ENCODE results near the gene AGRN.

GRCh38 chr1:1080122-1080757 is 60.3 kb downstream of the AGRN start:
- TF ChIP-seq CTCF (IDR thresholded peaks at IDR 0.05) (no peak), POLR2AphosphoS5 (IDR thresholded peaks at IDR 0.05) (no peak), POLR2A (IDR thresholded peaks at IDR 0.05) (no peak)
